GM21360 (cell line): ENCODE results near the gene SEC24D.
A peak's percentile ranks its signal among the peaks of the same experiment; 100 is the strongest.

Source experiments
- ATAC-seq: cut with Tn5 transposase; IDR thresholded peaks from one replicate; pipeline ENCODE4 v1.9.1; 2021; ENCODE audit warnings: mild to moderate bottlenecking, moderate library complexity; ENCODE audit not compliant: unreplicated experiment

SEC24D gene

GRCh38 chr4:118730683-118731082 lies 105.2 kb downstream of the SEC24D start:
- ATAC-seq: no peak

- ATAC-seq: no peak
Observed at GRCh38 chr4:118729287-118730286, 106.3 kb downstream of the SEC24D start.

GRCh38 chr4:118727360-118727759 lies 108.6 kb downstream of the SEC24D start:
- no peak for ATAC-seq

GRCh38 chr4:118723369-118723768 lies 112.6 kb downstream of the SEC24D start:
- no peak for ATAC-seq

- ATAC-seq: no peak
Observed at GRCh38 chr4:118721752-118722151, 114.2 kb downstream of the SEC24D start.

- no peak for ATAC-seq
Observed at GRCh38 chr4:118718511-118719170, 117.3 kb downstream of the SEC24D start.

GRCh38 chr4:118716304-118716703 lies 119.6 kb downstream of the SEC24D start:
- ATAC-seq: no peak

GRCh38 chr4:118714682-118715081 lies 121.2 kb downstream of the SEC24D start:
- ATAC-seq: no peak

- ATAC-seq: no peak
Observed at GRCh38 chr4:118712872-118713271, 123.1 kb downstream of the SEC24D start.

GRCh38 chr4:118711052-118711451 lies 124.9 kb downstream of the SEC24D start:
- no peak for ATAC-seq

GRCh38 chr4:118703118-118703517 lies 132.8 kb downstream of the SEC24D start:
- no peak for ATAC-seq

GRCh38 chr4:118684873-118685811 lies 150.8 kb downstream of the SEC24D start, which contains the start of gene METTL14:
Gene METTL14 (plus strand): TSS chr4:118685392. CDS start chr4:118685535, 143 bp downstream.
- peak; percentile 99 for ATAC-seq

GRCh38 chr4:118683513-118683912 lies 152.4 kb downstream of the SEC24D start:
- ATAC-seq: no peak

- ATAC-seq: no peak
Observed at GRCh38 chr4:118682928-118683327, 153.0 kb downstream of the SEC24D start.

GRCh38 chr4:118680808-118681207 lies 155.1 kb downstream of the SEC24D start:
- ATAC-seq: no peak

- ATAC-seq: no peak
Observed at GRCh38 chr4:118676128-118676527, 159.8 kb downstream of the SEC24D start.
